Measurements from ENCODE around the gene SLC34A3. TPM values are rescaled to one million over a fixed set of nuclear protein-coding genes. Genes with fewer than 3 reads are reported as not detected.

SLC34A3 gene
- not detected in 2 replicates for total RNA-seq
- long read RNA-seq = 0 reads

- TF ChIP-seq CTCF (IDR thresholded peaks at IDR 0.05) = no peak
- peaks cover 4% of the 10 kb centered on the region for H3K4me1 Mint-ChIP-seq (ENCODE audit: unreplicated experiment)
- DNase-seq (ENCODE audit: extremely low spot score, unreplicated experiment) = no peak
- H3K4me3 Mint-ChIP-seq (ENCODE audit: unreplicated experiment) = no peak within 1 kb of the TSS
- no peaks in the 10 kb centered on the region for H3K36me3 Mint-ChIP-seq (ENCODE audit: unreplicated experiment)
- H3K27ac Mint-ChIP-seq (ENCODE audit: unreplicated experiment) = no peak within 1 kb of the TSS
- H3K27me3 Mint-ChIP-seq (ENCODE audit: unreplicated experiment) = no peaks in the 10 kb centered on the region
- no peaks in the 10 kb centered on the region for H3K9me3 Mint-ChIP-seq (ENCODE audit: unreplicated experiment)
Observed at GRCh38 chr9:137230705-137231371, at the start of gene SLC34A3. SLC34A3 (plus strand) TSS chr9:137230901; CDS start chr9:137231703, 802 bp downstream.

GRCh38 chr9:137181680-137182079, 49.0 kb upstream of the SLC34A3 start:
- no peak for DNase-seq (ENCODE audit: extremely low spot score, unreplicated experiment)
- no peaks in the 10 kb centered on the region for H3K9me3 Mint-ChIP-seq (ENCODE audit: unreplicated experiment)
- no peak overlapping the region for H3K27ac Mint-ChIP-seq (ENCODE audit: unreplicated experiment)
- no peak overlapping the region for H3K4me3 Mint-ChIP-seq (ENCODE audit: unreplicated experiment)
- H3K27me3 Mint-ChIP-seq (ENCODE audit: unreplicated experiment) = no peaks in the 10 kb centered on the region
- H3K4me1 Mint-ChIP-seq (ENCODE audit: unreplicated experiment) = peaks cover 8% of the 10 kb centered on the region
- no peak for TF ChIP-seq CTCF (IDR thresholded peaks at IDR 0.05)
- H3K36me3 Mint-ChIP-seq (ENCODE audit: unreplicated experiment) = peaks cover 14% of the 10 kb centered on the region

GRCh38 chr9:137182836-137183235, 47.9 kb upstream of the SLC34A3 start:
- H3K4me3 Mint-ChIP-seq (ENCODE audit: unreplicated experiment) = no peak overlapping the region
- no peak for TF ChIP-seq CTCF (IDR thresholded peaks at IDR 0.05)
- no peaks in the 10 kb centered on the region for H3K27me3 Mint-ChIP-seq (ENCODE audit: unreplicated experiment)
- H3K9me3 Mint-ChIP-seq (ENCODE audit: unreplicated experiment) = no peaks in the 10 kb centered on the region
- DNase-seq (ENCODE audit: extremely low spot score, unreplicated experiment) = no peak
- no peak overlapping the region for H3K27ac Mint-ChIP-seq (ENCODE audit: unreplicated experiment)
- peaks cover 19% of the 10 kb centered on the region for H3K4me1 Mint-ChIP-seq (ENCODE audit: unreplicated experiment)
- H3K36me3 Mint-ChIP-seq (ENCODE audit: unreplicated experiment) = peaks cover 10% of the 10 kb centered on the region

- H3K9me3 Mint-ChIP-seq (ENCODE audit: unreplicated experiment) = no peaks in the 10 kb centered on the region
- TF ChIP-seq CTCF (IDR thresholded peaks at IDR 0.05) = no peak
Observed at GRCh38 chr9:137183980-137184595, 46.6 kb upstream of the SLC34A3 start.

GRCh38 chr9:137184881-137185660, 45.6 kb upstream of the SLC34A3 start:
- Mint-ChIP-seq H3K36me3 (ENCODE audit: unreplicated experiment) (peaks cover 10% of the 10 kb centered on the region), H3K9me3 (ENCODE audit: unreplicated experiment) (no peaks in the 10 kb centered on the region), H3K27me3 (ENCODE audit: unreplicated experiment) (no peaks in the 10 kb centered on the region), H3K4me1 (ENCODE audit: unreplicated experiment) (peaks cover 28% of the 10 kb centered on the region), H3K27ac (ENCODE audit: unreplicated experiment) (no peak overlapping the region), H3K4me3 (ENCODE audit: unreplicated experiment) (no peak overlapping the region)
- TF ChIP-seq CTCF (IDR thresholded peaks at IDR 0.05) = no peak
- DNase-seq (ENCODE audit: extremely low spot score, unreplicated experiment) = no peak

More at GRCh38 chr9:137183980-137184595, 46.6 kb upstream of the SLC34A3 start:
- H3K27ac Mint-ChIP-seq (ENCODE audit: unreplicated experiment) = no peak overlapping the region
- H3K4me1 Mint-ChIP-seq (ENCODE audit: unreplicated experiment) = peaks cover 23% of the 10 kb centered on the region
- no peak overlapping the region for H3K4me3 Mint-ChIP-seq (ENCODE audit: unreplicated experiment)
- H3K27me3 Mint-ChIP-seq (ENCODE audit: unreplicated experiment) = no peaks in the 10 kb centered on the region
- H3K36me3 Mint-ChIP-seq (ENCODE audit: unreplicated experiment) = peaks cover 9% of the 10 kb centered on the region
- DNase-seq (ENCODE audit: extremely low spot score, unreplicated experiment) = no peak

Measured in osteocyte (in vitro differentiated cells).